ENCODE data around the gene CYP4F11.
A peak's percentile ranks its signal among the peaks of the same experiment; 100 is the strongest.
"Not testable (repeated sequence)": the region's sequence is repeated elsewhere in the genome, so short reads cannot be mapped to it uniquely, and the experiment has no call there.

CYP4F11 gene

DNA sequence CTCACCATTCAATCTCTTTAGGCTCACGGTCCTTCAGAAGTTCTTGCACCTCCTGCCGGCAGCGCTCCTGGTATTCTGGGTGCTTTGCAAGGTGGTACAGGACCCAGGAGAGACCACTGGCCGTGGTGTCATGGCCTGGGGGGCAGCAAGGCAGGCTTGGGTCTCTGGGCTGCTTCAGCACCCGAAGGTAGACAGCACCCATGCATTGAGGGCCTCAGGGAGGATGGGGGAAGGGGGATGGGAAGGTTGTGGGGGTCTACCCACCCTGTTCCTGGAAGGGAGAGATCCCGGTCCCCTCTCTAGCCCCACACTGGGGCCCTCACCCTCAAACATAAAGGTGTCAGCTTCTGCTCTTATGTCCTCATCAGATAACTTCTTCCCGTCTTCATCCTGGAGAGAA, 48.4 kb downstream of the CYP4F11 start:
- DNase-seq (ENCODE audit: low read depth, low spot score): no peak
- in situ Hi-C loops (cut with HindIII; ENCODE audit: low sequenced_read_pairs): no loop called here
- TF ChIP-seq, protein P1, sequence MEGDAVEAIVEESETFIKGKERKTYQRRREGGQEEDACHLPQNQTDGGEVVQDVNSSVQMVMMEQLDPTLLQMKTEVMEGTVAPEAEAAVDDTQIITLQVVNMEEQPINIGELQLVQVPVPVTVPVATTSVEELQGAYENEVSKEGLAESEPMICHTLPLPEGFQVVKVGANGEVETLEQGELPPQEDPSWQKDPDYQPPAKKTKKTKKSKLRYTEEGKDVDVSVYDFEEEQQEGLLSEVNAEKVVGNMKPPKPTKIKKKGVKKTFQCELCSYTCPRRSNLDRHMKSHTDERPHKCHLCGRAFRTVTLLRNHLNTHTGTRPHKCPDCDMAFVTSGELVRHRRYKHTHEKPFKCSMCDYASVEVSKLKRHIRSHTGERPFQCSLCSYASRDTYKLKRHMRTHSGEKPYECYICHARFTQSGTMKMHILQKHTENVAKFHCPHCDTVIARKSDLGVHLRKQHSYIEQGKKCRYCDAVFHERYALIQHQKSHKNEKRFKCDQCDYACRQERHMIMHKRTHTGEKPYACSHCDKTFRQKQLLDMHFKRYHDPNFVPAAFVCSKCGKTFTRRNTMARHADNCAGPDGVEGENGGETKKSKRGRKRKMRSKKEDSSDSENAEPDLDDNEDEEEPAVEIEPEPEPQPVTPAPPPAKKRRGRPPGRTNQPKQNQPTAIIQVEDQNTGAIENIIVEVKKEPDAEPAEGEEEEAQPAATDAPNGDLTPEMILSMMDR (IDR thresholded peaks at IDR 0.05; ENCODE audit: low read depth, low read length): no peak
- H3K4me3 ChIP-seq (ENCODE audit: low read depth, low read length): no peak overlapping the region

DNA sequence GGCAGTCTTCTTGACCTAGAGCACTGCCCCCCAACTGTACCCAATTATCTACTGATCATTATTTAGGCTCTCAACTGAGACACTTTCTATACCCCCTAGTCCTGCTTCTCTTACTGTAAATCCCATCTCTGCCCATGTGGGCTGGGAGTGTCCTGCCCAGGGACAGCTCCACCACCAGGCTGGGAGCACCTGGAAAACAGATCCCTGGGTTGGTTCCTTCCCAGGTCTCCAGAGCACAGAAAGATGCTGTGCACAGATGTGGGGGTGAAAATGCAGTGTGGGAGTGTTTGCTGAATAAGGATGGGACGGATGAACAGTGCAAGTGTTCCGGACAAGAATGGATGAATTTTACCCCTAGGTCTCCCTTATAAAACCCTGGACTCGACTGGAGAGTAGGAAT, 49.2 kb downstream of the CYP4F11 start:
- TF ChIP-seq, protein P1 (IDR thresholded peaks at IDR 0.05; ENCODE audit: low read depth, low read length): no peak
- H3K4me3 ChIP-seq (ENCODE audit: low read depth, low read length): no peak overlapping the region
- DNase-seq (ENCODE audit: low read depth, low spot score): no peak
- in situ Hi-C loops (cut with HindIII; ENCODE audit: low sequenced_read_pairs): no loop called here

DNA sequence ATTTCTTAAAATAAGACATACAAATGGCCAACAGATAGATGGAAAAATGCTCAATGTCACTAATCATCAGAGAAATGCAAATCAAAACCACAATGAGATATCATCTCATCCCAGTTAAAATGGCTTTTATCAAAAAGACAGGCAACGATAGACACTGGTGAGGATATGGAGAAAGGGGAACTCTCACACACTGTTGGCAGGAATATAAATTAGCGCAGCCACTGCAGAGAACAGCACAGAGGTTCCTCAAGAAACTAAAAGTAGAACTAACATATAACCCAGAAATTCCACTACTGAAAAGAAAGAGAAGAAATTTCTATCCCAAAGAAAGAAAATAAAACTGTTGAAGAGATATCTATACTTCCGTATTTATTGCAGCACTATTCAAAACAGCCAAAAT, 51.0 kb downstream of the CYP4F11 start:
- in situ Hi-C loops (cut with HindIII; ENCODE audit: low sequenced_read_pairs); DNase-seq (ENCODE audit: low read depth, low spot score); H3K4me3 ChIP-seq (ENCODE audit: low read depth, low read length): not testable (repeated sequence)

DNA sequence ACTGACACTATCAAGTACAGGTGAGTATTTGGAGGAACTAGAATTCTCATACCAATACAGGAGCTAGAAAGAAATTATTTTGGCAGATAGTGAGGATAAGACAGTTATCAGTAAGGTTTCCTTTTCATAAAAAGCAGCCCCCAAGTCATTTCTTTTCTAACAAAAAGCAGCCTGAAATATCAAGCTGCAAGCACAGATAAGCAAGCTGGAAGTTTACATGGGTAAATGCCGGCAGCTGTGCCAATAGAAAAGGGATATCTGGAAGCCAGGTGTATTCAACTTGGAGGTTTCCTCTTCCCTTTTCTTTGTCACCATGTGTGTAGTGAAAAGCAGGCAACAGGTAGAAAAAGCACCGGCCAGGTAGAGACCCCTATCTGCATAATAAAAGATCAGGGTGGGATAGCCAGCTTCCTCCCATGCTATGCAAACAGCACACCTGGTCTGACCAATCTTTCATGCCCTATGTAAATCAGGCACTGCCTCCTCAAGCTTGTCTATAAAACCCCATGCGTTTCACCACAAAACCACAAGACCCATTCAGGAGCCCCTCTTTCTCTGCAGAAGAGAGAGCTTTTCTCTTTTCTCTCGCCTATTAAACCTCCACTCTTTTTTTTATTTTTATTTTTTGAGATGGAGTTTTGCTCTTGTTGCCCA, 59.4 kb downstream of the CYP4F11 start:
- TF ChIP-seq, protein P1 (IDR thresholded peaks at IDR 0.05; ENCODE audit: low read depth, low read length): no peak
- no peak overlapping the region for H3K4me3 ChIP-seq (ENCODE audit: low read depth, low read length)
- in situ Hi-C loops (cut with HindIII; ENCODE audit: low sequenced_read_pairs): no loop called here
- no peak for DNase-seq (ENCODE audit: low read depth, low spot score)

DNA sequence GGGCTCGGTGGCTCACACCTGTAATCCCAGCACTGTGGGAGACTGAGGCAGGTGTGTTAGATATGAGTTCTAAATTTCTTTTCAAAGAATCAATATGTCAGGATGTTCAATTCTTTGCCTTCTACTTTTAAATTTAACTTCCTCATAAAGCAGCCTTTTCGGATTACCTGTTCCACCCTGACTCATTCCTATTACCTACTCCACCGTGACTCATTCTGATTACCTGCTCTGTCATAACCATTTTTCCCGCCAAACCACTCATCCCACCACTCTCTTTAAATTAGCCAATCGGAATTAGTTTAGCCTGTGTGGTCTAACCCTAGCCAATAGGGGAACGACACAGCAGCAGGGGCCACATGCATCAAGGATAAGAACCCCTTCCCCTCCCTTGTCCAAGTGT, 60.6 kb downstream of the CYP4F11 start:
- in situ Hi-C loops (cut with HindIII; ENCODE audit: low sequenced_read_pairs); DNase-seq (ENCODE audit: low read depth, low spot score); H3K4me3 ChIP-seq (ENCODE audit: low read depth, low read length): not testable (repeated sequence)

DNA sequence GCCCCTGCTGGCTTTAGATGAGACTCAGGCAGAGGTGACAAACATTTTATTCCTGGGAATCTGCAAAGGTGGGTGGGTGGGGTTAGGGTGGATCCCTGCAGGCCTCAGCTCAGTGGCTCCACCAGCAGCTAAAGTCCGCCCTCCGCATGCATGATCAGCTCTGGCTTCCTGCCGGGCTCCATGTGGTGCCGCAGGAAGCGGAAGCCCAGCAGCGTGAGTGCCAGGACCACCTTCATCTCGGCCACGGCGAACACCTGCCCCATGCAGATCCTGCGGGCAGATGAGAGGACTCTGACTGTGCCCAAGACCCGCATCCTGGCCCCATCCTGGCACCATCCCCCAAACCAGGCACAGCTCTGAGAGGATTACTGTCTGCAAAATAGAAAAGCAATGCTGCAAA, 62.8 kb downstream of the CYP4F11 start:
- TF ChIP-seq, protein P1 (IDR thresholded peaks at IDR 0.05; ENCODE audit: low read depth, low read length): no peak
- no peak overlapping the region for H3K4me3 ChIP-seq (ENCODE audit: low read depth, low read length)
- in situ Hi-C loops (cut with HindIII; ENCODE audit: low sequenced_read_pairs): no loop called here
- DNase-seq (ENCODE audit: low read depth, low spot score): no peak

DNA sequence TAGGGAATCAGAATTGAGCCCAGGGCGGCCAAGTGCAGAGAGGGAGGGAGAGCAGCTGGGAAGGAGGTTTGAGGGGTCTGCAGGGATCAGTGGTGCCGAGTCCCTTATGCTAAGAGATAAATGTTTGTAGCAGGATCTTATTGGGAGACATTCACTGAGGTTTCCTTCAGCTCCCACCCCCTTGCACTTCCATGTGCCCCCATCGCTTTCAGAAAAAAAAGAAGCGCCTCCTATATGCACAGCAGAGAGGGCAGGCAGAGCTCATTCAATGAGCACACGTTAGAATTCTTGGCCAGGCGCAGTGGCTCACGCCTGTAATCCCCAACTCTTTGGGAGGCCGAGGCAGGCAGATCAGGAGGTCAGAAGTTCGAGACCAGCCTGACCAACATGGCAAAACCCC, 64.5 kb downstream of the CYP4F11 start:
- in situ Hi-C loops (cut with HindIII; ENCODE audit: low sequenced_read_pairs): no loop called here
- TF ChIP-seq, protein P1 (IDR thresholded peaks at IDR 0.05; ENCODE audit: low read depth, low read length): no peak
- DNase-seq (ENCODE audit: low read depth, low spot score): no peak
- H3K4me3 ChIP-seq (ENCODE audit: low read depth, low read length): no peak overlapping the region

DNA sequence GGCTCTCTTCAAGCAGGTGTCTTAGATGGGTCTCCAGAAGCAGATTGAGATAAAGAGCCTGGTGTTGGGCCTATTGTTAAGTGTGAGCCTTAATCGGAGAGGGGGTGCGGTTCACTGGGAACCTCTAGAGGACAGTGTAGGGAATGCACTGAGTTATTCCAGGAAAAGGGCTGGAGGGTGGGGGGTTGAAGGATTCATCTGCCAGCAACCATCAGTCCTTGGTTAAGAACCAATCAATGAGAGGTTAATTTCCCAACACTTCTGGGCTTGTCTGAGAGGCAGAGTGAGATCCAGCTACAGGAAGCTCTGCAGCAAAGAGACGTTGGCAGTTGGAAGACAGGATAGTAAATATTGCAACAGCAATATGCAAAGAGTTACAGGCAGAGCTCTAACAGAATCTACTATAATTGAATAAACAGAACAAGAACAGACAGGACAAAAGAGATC, 65.2 kb downstream of the CYP4F11 start:
- in situ Hi-C loops (cut with HindIII; ENCODE audit: low sequenced_read_pairs): no loop called here

More for the DNA sequence above, 65.2 kb downstream of the CYP4F11 start:
- DNase-seq (ENCODE audit: low read depth, low spot score): no peak
- TF ChIP-seq, protein P1 (IDR thresholded peaks at IDR 0.05; ENCODE audit: low read depth, low read length): peak; percentile 34
- H3K4me3 ChIP-seq (ENCODE audit: low read depth, low read length): no peak overlapping the region
